ENCODE results near the gene RGMA.

DNA sequence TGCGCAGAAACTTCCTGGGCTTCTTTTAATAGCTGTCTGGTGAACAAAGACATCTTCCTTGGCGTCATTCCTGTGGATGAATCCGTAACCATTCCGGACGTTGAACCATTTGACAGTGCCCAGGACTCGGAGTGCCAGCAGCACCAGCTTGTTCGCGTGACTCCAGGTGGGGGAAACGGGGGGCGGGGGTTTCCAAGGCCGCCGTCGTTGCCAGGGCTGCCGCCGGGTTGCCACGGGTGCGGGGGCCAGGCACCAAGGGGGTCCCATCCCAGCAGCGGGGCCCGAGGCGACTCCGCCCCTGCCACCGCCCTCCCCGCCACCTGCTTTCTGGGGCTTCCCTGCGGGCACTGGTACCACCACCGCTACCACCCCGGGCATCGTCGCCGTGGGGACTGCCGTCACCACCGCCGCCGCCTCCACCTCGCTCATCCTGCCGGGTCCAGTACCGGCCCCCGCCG lies 22.8 kb downstream of the RGMA start:
- no peak for TF ChIP-seq EZH2 (IDR thresholded peaks at IDR 0.05; ENCODE audit: borderline replicate concordance, insufficient read depth, low read length, poor library complexity, severe bottlenecking)
- TF ChIP-seq EP300 (conservative IDR thresholded peaks at IDR 0.05; ENCODE audit: poor library complexity, severe bottlenecking) = no peak
- TF ChIP-seq, protein P1, sequence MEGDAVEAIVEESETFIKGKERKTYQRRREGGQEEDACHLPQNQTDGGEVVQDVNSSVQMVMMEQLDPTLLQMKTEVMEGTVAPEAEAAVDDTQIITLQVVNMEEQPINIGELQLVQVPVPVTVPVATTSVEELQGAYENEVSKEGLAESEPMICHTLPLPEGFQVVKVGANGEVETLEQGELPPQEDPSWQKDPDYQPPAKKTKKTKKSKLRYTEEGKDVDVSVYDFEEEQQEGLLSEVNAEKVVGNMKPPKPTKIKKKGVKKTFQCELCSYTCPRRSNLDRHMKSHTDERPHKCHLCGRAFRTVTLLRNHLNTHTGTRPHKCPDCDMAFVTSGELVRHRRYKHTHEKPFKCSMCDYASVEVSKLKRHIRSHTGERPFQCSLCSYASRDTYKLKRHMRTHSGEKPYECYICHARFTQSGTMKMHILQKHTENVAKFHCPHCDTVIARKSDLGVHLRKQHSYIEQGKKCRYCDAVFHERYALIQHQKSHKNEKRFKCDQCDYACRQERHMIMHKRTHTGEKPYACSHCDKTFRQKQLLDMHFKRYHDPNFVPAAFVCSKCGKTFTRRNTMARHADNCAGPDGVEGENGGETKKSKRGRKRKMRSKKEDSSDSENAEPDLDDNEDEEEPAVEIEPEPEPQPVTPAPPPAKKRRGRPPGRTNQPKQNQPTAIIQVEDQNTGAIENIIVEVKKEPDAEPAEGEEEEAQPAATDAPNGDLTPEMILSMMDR (IDR thresholded peaks at IDR 0.05; ENCODE audit: poor library complexity, severe bottlenecking) = no peak
- TF ChIP-seq RAD21 (conservative IDR thresholded peaks at IDR 0.05) = no peak
- TF ChIP-seq POLR2AphosphoS5 (IDR thresholded peaks at IDR 0.05) = no peak
- TF ChIP-seq, protein P2, sequence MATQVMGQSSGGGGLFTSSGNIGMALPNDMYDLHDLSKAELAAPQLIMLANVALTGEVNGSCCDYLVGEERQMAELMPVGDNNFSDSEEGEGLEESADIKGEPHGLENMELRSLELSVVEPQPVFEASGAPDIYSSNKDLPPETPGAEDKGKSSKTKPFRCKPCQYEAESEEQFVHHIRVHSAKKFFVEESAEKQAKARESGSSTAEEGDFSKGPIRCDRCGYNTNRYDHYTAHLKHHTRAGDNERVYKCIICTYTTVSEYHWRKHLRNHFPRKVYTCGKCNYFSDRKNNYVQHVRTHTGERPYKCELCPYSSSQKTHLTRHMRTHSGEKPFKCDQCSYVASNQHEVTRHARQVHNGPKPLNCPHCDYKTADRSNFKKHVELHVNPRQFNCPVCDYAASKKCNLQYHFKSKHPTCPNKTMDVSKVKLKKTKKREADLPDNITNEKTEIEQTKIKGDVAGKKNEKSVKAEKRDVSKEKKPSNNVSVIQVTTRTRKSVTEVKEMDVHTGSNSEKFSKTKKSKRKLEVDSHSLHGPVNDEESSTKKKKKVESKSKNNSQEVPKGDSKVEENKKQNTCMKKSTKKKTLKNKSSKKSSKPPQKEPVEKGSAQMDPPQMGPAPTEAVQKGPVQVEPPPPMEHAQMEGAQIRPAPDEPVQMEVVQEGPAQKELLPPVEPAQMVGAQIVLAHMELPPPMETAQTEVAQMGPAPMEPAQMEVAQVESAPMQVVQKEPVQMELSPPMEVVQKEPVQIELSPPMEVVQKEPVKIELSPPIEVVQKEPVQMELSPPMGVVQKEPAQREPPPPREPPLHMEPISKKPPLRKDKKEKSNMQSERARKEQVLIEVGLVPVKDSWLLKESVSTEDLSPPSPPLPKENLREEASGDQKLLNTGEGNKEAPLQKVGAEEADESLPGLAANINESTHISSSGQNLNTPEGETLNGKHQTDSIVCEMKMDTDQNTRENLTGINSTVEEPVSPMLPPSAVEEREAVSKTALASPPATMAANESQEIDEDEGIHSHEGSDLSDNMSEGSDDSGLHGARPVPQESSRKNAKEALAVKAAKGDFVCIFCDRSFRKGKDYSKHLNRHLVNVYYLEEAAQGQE (IDR thresholded peaks at IDR 0.05; ENCODE audit: borderline replicate concordance) = no peak
- no peak for TF ChIP-seq TAF1 (IDR thresholded peaks at IDR 0.05; ENCODE audit: low read depth)
- no peak for TF ChIP-seq MXI1 (conservative IDR thresholded peaks at IDR 0.05; ENCODE audit: poor library complexity, severe bottlenecking)
- no peak for TF ChIP-seq SMC3 (conservative IDR thresholded peaks at IDR 0.05; ENCODE audit: poor library complexity)

Measured in neural cell (in vitro differentiated cells).